B cell (primary cell): ENCODE data around the gene MPP2. TPM values are rescaled to one million over a fixed set of nuclear protein-coding genes. Genes with fewer than 3 reads are reported as not detected.

ENCODE experiments used
- ATAC-seq: fragments of 200-7000 bp; cut with Tn5 transposase; one replicate; pipeline ENCODE4 v1.10.0; 2021; ENCODE audit warnings: low read depth, mild to moderate bottlenecking, moderate number of reproducible peaks, moderate library complexity
- CTCF ChIA-PET: fragments of 350-600 bp; sonication (Branson Sonifier 250); formaldehyde crosslinking; loops from one replicate; lab custom pipeline; 2021; ENCODE audit warnings: antibody characterized with exemption, inconsistent platforms; lab: Charles Lee
- POLR2A ChIA-PET: fragments of 350-600 bp; sonication (Branson Sonifier 250); formaldehyde crosslinking; loops from one replicate; lab custom pipeline; 2021; ENCODE audit warnings: antibody characterized with exemption; lab: Charles Lee
- DNase-seq: peaks from one replicate; pipeline ENCODE4 v3.0.0; 2013
- H2AFZ ChIP-seq: 2 replicates; pipeline ENCODE4 v1.6.1; 2012; ENCODE audit warnings: mild to moderate bottlenecking, low read depth, low read length; ENCODE audit not compliant: insufficient read depth, poor library complexity, severe bottlenecking
- H3K27ac ChIP-seq, 2 donors: 1 replicate in 1 of 2; 2 replicates in 1 of 2; pipeline ENCODE4 v1.5.1; 2012 to 2013; ENCODE audit warnings: low read length in 2 of 2, mild to moderate bottlenecking in 2 of 2, moderate library complexity in 1 of 2
- H3K27me3 ChIP-seq, 4 experiments: fragments of 200-600 bp in 1 of 4; sonication (generic) in 1 of 4; replicated peaks in 1 of 4; 1 replicate in 2 of 4; 2 replicates in 2 of 4; pipeline versions ENCODE4 v1.6.1 to v1.7.0; 2013 to 2016; ENCODE audit warnings: low read length in 3 of 4, mild to moderate bottlenecking in 2 of 4, mixed read lengths in 1 of 4, moderate library complexity in 1 of 4; ENCODE audit not compliant: insufficient read depth in 4 of 4, control insufficient read depth in 3 of 4; ENCODE audit errors: control extremely low read depth in 1 of 4
- H3K36me3 ChIP-seq, 2 experiments: replicated peaks in 1 of 2; 1 replicate in 1 of 2; 2 replicates in 1 of 2; pipeline versions ENCODE4 v1.6.1 to v1.7.1; 2013; ENCODE audit warnings: low read length in 1 of 2; ENCODE audit not compliant: insufficient read depth in 2 of 2, control insufficient read depth in 1 of 2; ENCODE audit errors: control extremely low read depth in 1 of 2, extremely low read depth in 1 of 2
- H3K4me1 ChIP-seq, 2 donors: fragments of 200-600 bp in 1 of 2; sonication (generic) in 1 of 2; 1 replicate in 1 of 2; 2 replicates in 1 of 2; pipeline versions ENCODE4 v1.5.1 to v1.6.1; 2013 to 2017; ENCODE audit warnings: low read length in 2 of 2; ENCODE audit not compliant: control insufficient read depth in 2 of 2, insufficient read depth in 2 of 2
- H3K4me2 ChIP-seq: replicated peaks from 2 replicates; pipeline ENCODE3; 2012; ENCODE audit warnings: mild to moderate bottlenecking, low read depth, low read length; ENCODE audit not compliant: poor library complexity, severe bottlenecking
- H3K4me3 ChIP-seq, 5 experiments: fragments of 200-600 bp in 1 of 5; sonication (generic) in 1 of 5; 1 replicate in 3 of 5; 2 replicates in 2 of 5; pipeline versions ENCODE4 v1.5.1 to v1.7.0; 2011 to 2016; ENCODE audit warnings: low read length in 4 of 5, mild to moderate bottlenecking in 4 of 5, low read depth in 2 of 5, control low read depth in 1 of 5, moderate library complexity in 1 of 5; ENCODE audit not compliant: insufficient read depth in 1 of 5; ENCODE audit errors: control extremely low read depth in 1 of 5, extremely low read depth in 1 of 5
- H3K79me2 ChIP-seq: fragments of 200-600 bp; sonication (generic); one replicate; pipeline ENCODE4 v1.6.0; 2016; ENCODE audit warnings: low read length; ENCODE audit not compliant: control insufficient read depth, insufficient read depth
- H3K9ac ChIP-seq: fragments of 200-600 bp; sonication (generic); 2 replicates; pipeline ENCODE4 v1.6.1; 2017; ENCODE audit warnings: mild to moderate bottlenecking, low read length, moderate library complexity
- H3K9me3 ChIP-seq, 3 donors: one replicate each; pipeline versions ENCODE4 v1.6.1 to v1.7.1; 2013; ENCODE audit warnings: low read length in 2 of 3; ENCODE audit not compliant: control insufficient read depth in 2 of 3, insufficient read depth in 1 of 3; ENCODE audit errors: control extremely low read depth in 1 of 3
- H4K20me1 ChIP-seq: 2 replicates; pipeline ENCODE4 v1.6.0; 2012; ENCODE audit warnings: mild to moderate bottlenecking, low read length; ENCODE audit not compliant: insufficient read depth, control insufficient read depth, poor library complexity, severe bottlenecking
- H3K27ac Mint-ChIP-seq: one replicate; pipeline ENCODE4 v1.8.0; 2021; ENCODE audit warnings: mixed read lengths
- H3K27me3 Mint-ChIP-seq: one replicate; pipeline ENCODE4 v1.8.0; 2021; ENCODE audit warnings: mixed read lengths
- H3K4me1 Mint-ChIP-seq: one replicate; pipeline ENCODE4 v1.8.0; 2021; ENCODE audit warnings: mixed read lengths
- H3K4me3 Mint-ChIP-seq: one replicate; pipeline ENCODE4 v1.8.0; 2021; ENCODE audit warnings: mixed read lengths
- H3K9me3 Mint-ChIP-seq: one replicate; pipeline ENCODE4 v1.8.0; 2022; ENCODE audit warnings: mixed read lengths; ENCODE audit not compliant: insufficient read depth
- EZH2 ChIP-seq: IDR thresholded peaks from 2 replicates; pipeline ENCODE4 v1.6.1; 2012; ENCODE audit warnings: borderline replicate concordance, low read depth, mild to moderate bottlenecking, moderate library complexity, low read length; ENCODE audit not compliant: insufficient read depth, poor library complexity, severe bottlenecking
- WGBS: methylation state at CpG from one replicate; pipeline ENCODE4 v1.1.5; 2013; ENCODE audit warnings: missing lambda C conversion rate; ENCODE audit not compliant: insufficient coverage; 5-methylcytosine and 5-hydroxymethylcytosine counted together
- intact Hi-C: fragments of 100-400 bp; cut with micrococcal nuclease; formaldehyde crosslinking; loops from one replicate; pipeline ENCODE4 v1.10.0; 2022
- polyA plus RNA-seq: library from polyadenylated mRNA; depleted of rRNA; stranded (reverse); fragments of >200 nt; gene quantifications from 2 replicates; pipeline ENCODE4 v1.2.3, GENCODE V29; 2012
- total RNA-seq, 2 donors: library from RNA; stranded (reverse); fragments of 120-200 nt in 1 of 2; gene quantifications; 1 replicate in 1 of 2; 2 replicates in 1 of 2; pipeline versions ENCODE4 v1.2.3 to v1.2.4, GENCODE V29; 2013 to 2022
- TF ChIP-seq, protein P1 (sequence below): fragments of 200-600 bp; IDR thresholded peaks from one replicate; pipeline ENCODE4 v1.8.0; 2022; ENCODE audit warnings: antibody characterized with exemption, mild to moderate bottlenecking

The MPP2 gene
- total and polyA plus RNA-seq, 2 donors (not counting 1 experiment from before 2014, with no cell fraction given) = 0.15 TPM; not detected in 1

DNA sequence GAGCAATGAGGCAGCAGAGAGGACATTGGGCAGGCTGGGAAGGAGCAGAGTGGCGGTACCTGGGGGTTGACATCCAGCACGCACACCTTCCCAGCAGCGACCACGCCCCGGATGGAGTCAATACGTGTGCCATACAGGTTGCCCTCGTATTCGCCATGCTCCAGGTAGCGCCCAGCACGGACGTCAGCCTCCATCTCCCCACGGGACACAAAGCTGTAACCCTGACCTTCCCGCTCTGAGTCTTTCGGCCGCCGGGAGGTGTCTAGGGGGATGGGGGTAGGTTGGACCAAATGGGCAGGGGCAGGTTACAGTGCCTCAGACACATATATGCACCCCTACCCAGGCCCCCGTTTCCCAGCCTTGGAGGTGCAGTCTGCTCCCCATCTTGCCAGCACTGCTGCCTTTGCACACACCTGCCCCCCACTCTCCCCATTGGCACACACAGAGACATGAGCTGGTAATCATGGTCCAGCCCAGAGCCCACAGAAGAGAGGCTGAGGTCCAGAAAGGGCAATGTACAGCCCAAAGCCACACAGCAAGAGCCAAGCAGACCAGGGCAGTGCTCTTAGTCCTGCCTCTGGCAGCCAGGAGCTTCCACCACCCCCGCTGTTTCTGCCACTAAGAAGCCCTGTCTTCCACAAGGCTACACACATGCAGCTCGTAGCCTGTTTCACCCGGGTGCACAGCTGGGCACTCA lies 27.5 kb downstream of the MPP2 start:
- WGBS = 86% methylated on average over 16 of the region's 20 CpGs
- Histone ChIP-seq H3K79me2 (no peaks in the 10 kb centered on the region), H4K20me1 (no peaks in the 10 kb centered on the region), H3K27me3 (peaks cover 0 to 22% (median 3%) of the 10 kb centered on the region in 4 experiments), H2AFZ (no peak overlapping the region), H3K4me3 (no peak overlapping the region), H3K9ac (no peak overlapping the region), H3K27ac (no peak overlapping the region), H3K36me3 (no peaks in the 10 kb centered on the region), H3K4me2 (no peak overlapping the region), H3K9me3 (peaks cover 0 to 5% (median 0%) of the 10 kb centered on the region in 3 donors), H3K4me1 (peaks cover 0 to 3% of the 10 kb centered on the region in 2 donors)
- ATAC-seq = no peak
- TF ChIP-seq, protein P1, sequence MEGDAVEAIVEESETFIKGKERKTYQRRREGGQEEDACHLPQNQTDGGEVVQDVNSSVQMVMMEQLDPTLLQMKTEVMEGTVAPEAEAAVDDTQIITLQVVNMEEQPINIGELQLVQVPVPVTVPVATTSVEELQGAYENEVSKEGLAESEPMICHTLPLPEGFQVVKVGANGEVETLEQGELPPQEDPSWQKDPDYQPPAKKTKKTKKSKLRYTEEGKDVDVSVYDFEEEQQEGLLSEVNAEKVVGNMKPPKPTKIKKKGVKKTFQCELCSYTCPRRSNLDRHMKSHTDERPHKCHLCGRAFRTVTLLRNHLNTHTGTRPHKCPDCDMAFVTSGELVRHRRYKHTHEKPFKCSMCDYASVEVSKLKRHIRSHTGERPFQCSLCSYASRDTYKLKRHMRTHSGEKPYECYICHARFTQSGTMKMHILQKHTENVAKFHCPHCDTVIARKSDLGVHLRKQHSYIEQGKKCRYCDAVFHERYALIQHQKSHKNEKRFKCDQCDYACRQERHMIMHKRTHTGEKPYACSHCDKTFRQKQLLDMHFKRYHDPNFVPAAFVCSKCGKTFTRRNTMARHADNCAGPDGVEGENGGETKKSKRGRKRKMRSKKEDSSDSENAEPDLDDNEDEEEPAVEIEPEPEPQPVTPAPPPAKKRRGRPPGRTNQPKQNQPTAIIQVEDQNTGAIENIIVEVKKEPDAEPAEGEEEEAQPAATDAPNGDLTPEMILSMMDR = no peak
- no peak for TF ChIP-seq EZH2
- Mint-ChIP-seq H3K9me3 (no peaks in the 10 kb centered on the region), H3K27me3 (peaks cover 30% of the 10 kb centered on the region), H3K4me3 (no peak overlapping the region), H3K27ac (no peak overlapping the region), H3K4me1 (no peaks in the 10 kb centered on the region)
- POLR2A ChIA-PET = no interaction called here
- DNase-seq = no peak
- intact Hi-C loops = no loop called here
- CTCF ChIA-PET = interaction anchor here (1.2 to 3.2 kb wide), 6 partner anchors 8 to 163 kb away, joined by 3 to 11 read pairs (median 6); partner anchors contain the start of gene PPY
